Islet precursor cell (in vitro differentiated cells): Measurements from ENCODE around the gene OR11H12.
"Not testable (repeated sequence)": the region's sequence is repeated elsewhere in the genome, so short reads cannot be mapped to it uniquely, and the experiment has no call there.

Experiments
- DNase-seq: peaks from one replicate; pipeline ENCODE4 v3.0.0-alpha.2; 2018

Gene OR11H12, protein sequence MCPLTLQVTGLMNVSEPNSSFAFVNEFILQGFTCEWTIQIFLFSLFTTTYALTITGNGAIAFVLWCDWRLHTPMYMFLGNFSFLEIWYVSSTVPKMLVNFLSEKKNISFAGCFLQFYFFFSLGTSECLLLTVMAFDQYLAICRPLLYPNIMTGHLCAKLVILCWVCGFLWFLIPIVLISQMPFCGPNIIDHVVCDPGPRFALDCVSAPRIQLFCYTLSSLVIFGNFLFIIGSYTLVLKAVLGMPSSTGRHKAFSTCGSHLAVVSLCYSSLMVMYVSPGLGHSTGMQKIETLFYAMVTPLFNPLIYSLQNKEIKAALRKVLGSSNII

GRCh38 chr14:18600817-18601216 lies at the start of gene OR11H12:
Gene OR11H12 (plus strand): TSS chr14:18601117. CDS start chr14:18601117, 0 bp downstream.
- not testable (repeated sequence) for DNase-seq

DNA sequence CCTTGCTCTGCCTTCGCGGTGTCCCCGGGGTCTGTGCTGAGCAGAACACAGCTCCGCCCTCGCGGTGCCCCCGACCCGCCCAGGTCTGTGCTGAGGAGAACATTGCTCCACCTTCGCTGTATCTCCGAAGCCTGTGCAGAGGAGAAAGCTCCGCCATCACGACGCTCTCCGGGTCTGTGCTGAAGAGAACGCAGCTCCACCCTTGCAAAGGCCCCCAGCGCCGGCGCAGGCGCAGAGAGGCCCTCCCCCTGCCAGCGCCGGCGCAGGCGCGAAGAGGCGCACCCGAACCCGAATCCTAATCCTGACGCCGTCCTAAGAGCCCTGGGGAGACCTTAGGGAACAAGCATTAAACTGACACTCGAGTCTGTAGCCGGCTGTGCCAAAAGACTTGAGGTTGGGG lies 18.0 kb upstream of the OR11H12 start:
- peak; percentile 6 for DNase-seq

- DNase-seq = not testable (repeated sequence)
These were observed 25.8 kb downstream of the OR11H12 start for GRCh38 chr14:18626610-18627213.

DNA sequence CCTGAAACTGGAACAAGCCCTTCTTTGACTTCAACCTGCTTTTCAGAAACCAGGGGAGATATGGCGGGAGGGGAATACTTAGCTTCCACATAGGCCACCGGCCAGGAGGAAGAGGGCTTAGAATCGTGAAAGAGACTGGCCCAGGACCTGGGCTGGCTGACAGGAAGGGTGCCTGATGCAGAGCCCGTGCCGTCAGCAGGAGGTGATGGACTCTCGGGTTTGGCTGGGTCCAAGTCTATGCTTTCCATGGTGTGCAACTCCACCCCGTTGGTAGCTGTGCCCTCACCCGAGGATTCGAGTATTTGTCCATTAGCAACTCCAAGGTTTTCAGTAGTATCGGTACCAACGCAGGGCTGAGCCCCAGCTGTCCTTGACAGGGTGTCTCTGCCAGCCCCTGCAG lies 35.1 kb downstream of the OR11H12 start:
- not testable (repeated sequence) for DNase-seq

- DNase-seq = not testable (repeated sequence)
These were observed 37.1 kb downstream of the OR11H12 start for GRCh38 chr14:18638032-18638431.

- not testable (repeated sequence) for DNase-seq
These were observed 37.9 kb downstream of the OR11H12 start for GRCh38 chr14:18638785-18639184.

- not testable (repeated sequence) for DNase-seq
These were observed 45.3 kb downstream of the OR11H12 start for GRCh38 chr14:18646075-18646730.
